HepG2 (cell line): ENCODE results near the gene SLC5A3. TPM values are rescaled to one million over a fixed set of nuclear protein-coding genes. Genes with fewer than 3 reads are reported as not detected.

ENCODE experiments used
- ATAC-seq: fragments of 200-7000 bp; cut with Tn5 transposase; 3 replicates; pipeline ENCODE4 v1.9.1; 2020; ENCODE audit warnings: mild to moderate bottlenecking, moderate library complexity
- BruUV-seq: library from RNA; stranded (reverse); fragments of 400-500 nt; replicated peaks from 2 replicates; lab custom pipeline; 2021; lab: Mats Ljungman, UMichigan
- CTCF ChIA-PET: fragments of 300-600 bp; formaldehyde crosslinking; extraction: SDS; loops from one replicate; lab custom pipeline; 2021; ENCODE audit warnings: low total read pairs, inconsistent platforms, low intra/inter-chr PET ratio; lab: Yijun Ruan, JAX
- POLR2A ChIA-PET: fragments of 350-600 bp; sonication (Branson Sonifier 250); formaldehyde crosslinking; loops from one replicate; lab custom pipeline; 2020; ENCODE audit warnings: antibody characterized with exemption, inconsistent platforms; lab: Yijun Ruan, JAX
- DNase-seq: peaks from one replicate; pipeline ENCODE4 v3.0.0-alpha.2; 2015; ENCODE audit warnings: low spot score
- FAIRE-seq: peaks from 3 replicates; lab custom pipeline; 2011; peaks lifted over from hg19 to GRCh38; lab: Jason Lieb, UNC
- H2AFZ ChIP-seq: one replicate; pipeline ENCODE4 v1.6.1; 2011; ENCODE audit warnings: low read length, inconsistent platforms
- H3K27ac ChIP-seq: fragments of 300-600 bp; 3 replicates; pipeline ENCODE4 v1.8.0; 2011; ENCODE audit warnings: mixed run types, mild to moderate bottlenecking, mixed read lengths, low read length, inconsistent platforms; ENCODE audit not compliant: insufficient read depth; ENCODE audit errors: extremely low read length
- H3K27me3 ChIP-seq, 2 experiments: fragments of 200-600 bp in 1 of 2; 2 replicates in 1 of 2; 3 replicates in 1 of 2; pipeline versions ENCODE4 v1.6.0 to v1.8.0; 2011; ENCODE audit warnings: low read length in 2 of 2, mild to moderate bottlenecking in 2 of 2, moderate library complexity in 2 of 2, inconsistent platforms in 1 of 2; ENCODE audit not compliant: insufficient read depth in 2 of 2, control insufficient read depth in 1 of 2
- H3K36me3 ChIP-seq, 2 experiments: fragments of 200-600 bp in 1 of 2; replicated peaks in 1 of 2; 2 replicates in 1 of 2; 3 replicates in 1 of 2; pipeline versions ENCODE4 v1.5.1 to v1.8.0; 2011; ENCODE audit warnings: low read length in 2 of 2, inconsistent platforms in 1 of 2; ENCODE audit not compliant: insufficient read depth in 2 of 2, control insufficient read depth in 1 of 2
- H3K4me1 ChIP-seq: 2 replicates; pipeline ENCODE4 v1.5.1; 2012; ENCODE audit warnings: low read length, inconsistent platforms; ENCODE audit not compliant: insufficient read depth
- H3K4me2 ChIP-seq: 2 replicates; pipeline ENCODE4 v1.6.0; 2011; ENCODE audit warnings: low read depth, low read length, inconsistent platforms
- H3K4me3 ChIP-seq, 3 experiments: fragments of 200-600 bp in 1 of 3; sonication (generic), shearing (Covaris generic) in 1 of 3; replicated peaks in 1 of 3; 2 replicates each; pipeline ENCODE4 v1.5.1; 2011 to 2016; ENCODE audit warnings: low read length in 3 of 3, inconsistent platforms in 2 of 3, low read depth in 2 of 3, mild to moderate bottlenecking in 2 of 3, control low read depth in 1 of 3, mixed read lengths in 1 of 3; ENCODE audit not compliant: insufficient read depth in 1 of 3
- H3K79me2 ChIP-seq: one replicate; pipeline ENCODE4 v1.6.1; 2011; ENCODE audit warnings: low read length, inconsistent platforms; ENCODE audit not compliant: insufficient read depth
- H3K9ac ChIP-seq: 2 replicates; pipeline ENCODE4 v1.6.0; 2011; ENCODE audit warnings: mild to moderate bottlenecking, low read depth, low read length, inconsistent platforms; ENCODE audit not compliant: insufficient read depth
- H3K9me3 ChIP-seq: 2 replicates; pipeline ENCODE4 v1.5.1; 2012; ENCODE audit warnings: mild to moderate bottlenecking, low read length
- H4K20me1 ChIP-seq: 2 replicates; pipeline ENCODE4 v1.6.0; 2011; ENCODE audit warnings: inconsistent platforms, mild to moderate bottlenecking, low read length, moderate library complexity; ENCODE audit not compliant: insufficient read depth
- ARNT2 ChIP-seq: sonication (generic); formaldehyde crosslinking; IDR thresholded peaks from 2 replicates; pipeline ENCODE4 v1.8.0; 2022; ENCODE audit warnings: mild to moderate bottlenecking, low read depth, missing genetic modification reagents, moderate library complexity
- CBFB ChIP-seq: sonication (generic); formaldehyde crosslinking; IDR thresholded peaks from 2 replicates; pipeline ENCODE4 v1.4.0; 2020; ENCODE audit warnings: missing genetic modification reagents
- FOXJ3 ChIP-seq: sonication (generic); formaldehyde crosslinking; IDR thresholded peaks from 2 replicates; pipeline ENCODE4 v1.4.0; 2020; ENCODE audit warnings: missing genetic modification reagents, mild to moderate bottlenecking, borderline replicate concordance
- GMEB2 ChIP-seq: IDR thresholded peaks from 2 replicates; pipeline ENCODE4 v1.6.1; 2016; ENCODE audit warnings: missing biosample characterization, missing genetic modification reagents, low read depth
- HMGXB4 ChIP-seq, 2 experiments: sonication (generic) in 1 of 2; formaldehyde crosslinking in 1 of 2; IDR thresholded peaks; 2 replicates each; pipeline versions ENCODE4 v1.4.0 to v1.6.1; 2018 to 2020; ENCODE audit warnings: missing genetic modification reagents in 2 of 2, borderline replicate concordance in 1 of 2, low read depth in 1 of 2, mild to moderate bottlenecking in 1 of 2, missing biosample characterization in 1 of 2
- NAIF1 ChIP-seq: sonication (generic); formaldehyde crosslinking; IDR thresholded peaks from 2 replicates; pipeline ENCODE4 v1.5.0; 2020; ENCODE audit warnings: mild to moderate bottlenecking, missing genetic modification reagents, borderline replicate concordance
- NFKBIZ ChIP-seq: IDR thresholded peaks from 2 replicates; pipeline ENCODE4 v1.6.1; 2018; ENCODE audit warnings: missing genetic modification reagents, missing compliant biosample characterization
- PHF8 ChIP-seq: sonication (generic); formaldehyde crosslinking; IDR thresholded peaks from 2 replicates; pipeline ENCODE4 v1.5.0; 2020; ENCODE audit warnings: missing genetic modification reagents
- POGK ChIP-seq: sonication (generic); formaldehyde crosslinking; conservative IDR thresholded peaks from 2 replicates; pipeline ENCODE4 v1.8.0; 2022; ENCODE audit warnings: mild to moderate bottlenecking, moderate library complexity, missing genetic modification reagents
- RXRB ChIP-seq: IDR thresholded peaks from 2 replicates; pipeline ENCODE4 v1.6.1; 2016; ENCODE audit warnings: borderline replicate concordance, missing genetic modification reagents, missing compliant biosample characterization
- THAP8 ChIP-seq: sonication (generic); formaldehyde crosslinking; IDR thresholded peaks from 2 replicates; pipeline ENCODE4 v1.5.1; 2020; ENCODE audit warnings: missing genetic modification reagents, mild to moderate bottlenecking, borderline replicate concordance
- ZBTB34 ChIP-seq: sonication (generic); formaldehyde crosslinking; IDR thresholded peaks from 2 replicates; pipeline ENCODE4 v1.8.0; 2022; ENCODE audit warnings: mild to moderate bottlenecking, missing genetic modification reagents
- ZFP36L2 ChIP-seq: sonication (generic); formaldehyde crosslinking; IDR thresholded peaks from 2 replicates; pipeline ENCODE4 v1.4.0; 2020; ENCODE audit warnings: missing genetic modification reagents
- ZFP37 ChIP-seq: sonication (generic); formaldehyde crosslinking; IDR thresholded peaks from 2 replicates; pipeline ENCODE4 v1.4.0; 2020; ENCODE audit warnings: missing genetic modification reagents, borderline replicate concordance
- ZNF136 ChIP-seq: sonication (generic); formaldehyde crosslinking; IDR thresholded peaks from 2 replicates; pipeline ENCODE4 v1.8.1; 2022; ENCODE audit warnings: low read depth, mild to moderate bottlenecking, moderate library complexity, missing genetic modification reagents
- ZNF709 ChIP-seq: sonication (generic); formaldehyde crosslinking; IDR thresholded peaks from 2 replicates; pipeline ENCODE4 v1.5.0; 2020; ENCODE audit warnings: mild to moderate bottlenecking, missing genetic modification reagents
- WGBS: methylation state at CpG from one replicate; pipeline ENCODE4 v1.1.6; 2017; ENCODE audit warnings: low lambda C conversion rate; 5-methylcytosine and 5-hydroxymethylcytosine counted together
- in situ Hi-C: cut with HindIII; loops from 2 replicates; pipeline ENCODE4 v1.10.0; 2017; ENCODE audit warnings: low pct_unique_long_range_greater_than_20kb; ENCODE audit not compliant: extremely low pct_ligation_motif_present
- intact Hi-C: fragments of 100-400 bp; cut with micrococcal nuclease; formaldehyde crosslinking; loops from one replicate; pipeline ENCODE4 v1.10.0; 2022; ENCODE audit not compliant: unreplicated experiment
- polyA plus RNA-seq, 8 experiments: library from polyadenylated mRNA; depleted of rRNA in 3 of 8; stranded (reverse) in 7 of 8; unstranded in 1 of 8; fragments of >200 nt; fragmentation: Illumina TruSeq in 4 of 8; extraction: Trizol in 4 of 8; gene quantifications; 2 replicates each; pipeline versions ENCODE4 v1.2.1 to v1.2.3, GENCODE V29; 2011 to 2016; ENCODE audit warnings: low read depth in 4 of 8, missing spikeins in 1 of 8, mixed read lengths in 1 of 8; ENCODE audit not compliant: insufficient read depth in 1 of 8
- total RNA-seq, 5 experiments: library from RNA; depleted of rRNA; stranded (reverse); fragments of >200 nt; fragmentation: Illumina TruSeq; extraction: Trizol; gene quantifications; 2 replicates each; pipeline ENCODE4 v1.2.3, GENCODE V29; 2016; ENCODE audit warnings: low read depth in 1 of 5

Gene SLC5A3
- total and polyA plus RNA-seq, 2 of the 13 experiments (the other 11 are each of a cell fraction or from before 2014, with no cell fraction given) = 5.6 to 11.2 TPM

- no peak for TF ChIP-seq FOXJ3 (CRISPR knock-in tag)
- no peak for TF ChIP-seq RXRB (CRISPR knock-in tag)
- no peak for TF ChIP-seq ARNT2 (CRISPR knock-in tag)
- TF ChIP-seq ZBTB34 (CRISPR knock-in tag) = no peak
- TF ChIP-seq ZNF709 = no peak
- no peak for TF ChIP-seq NAIF1
- TF ChIP-seq ZFP36L2 (CRISPR knock-in tag) = no peak
- TF ChIP-seq POGK (CRISPR knock-in tag) = no peak
- TF ChIP-seq NFKBIZ (CRISPR knock-in tag) = no peak
- TF ChIP-seq, all 625 proteins: peak for 0
These were observed 11.8 kb downstream of the SLC5A3 start (continued) for GRCh38 chr21:34085129-34085528.

GRCh38 chr21:34086887-34087306 is 13.5 kb downstream of the SLC5A3 start:
- CTCF ChIA-PET = no interaction called here
- H4K20me1 ChIP-seq = no peaks in the 10 kb centered on the region
- TF ChIP-seq CBFB (no peak), FOXJ3 (CRISPR knock-in tag) (no peak), GMEB2 (CRISPR knock-in tag) (no peak), PHF8 (no peak), ZFP37 (CRISPR knock-in tag) (no peak), THAP8 (CRISPR knock-in tag) (no peak), ZNF136 (CRISPR knock-in tag) (no peak), HMGXB4 (CRISPR knock-in tag; IDR thresholded peaks at IDR 0.05; ENCODE audit: borderline replicate concordance in 1 of 2, low read depth in 1 of 2) (no peak)

More at GRCh38 chr21:34086887-34087306, 13.5 kb downstream of the SLC5A3 start:
- H3K27ac ChIP-seq = no peak overlapping the region
- no peak overlapping the region for H3K9ac ChIP-seq
- intact Hi-C loops (no loop called here), in situ Hi-C loops (no loop called here)
- DNase-seq (no peak), FAIRE-seq (no peak), ATAC-seq (peak; percentile 36; the same call in 1 of the 3 replicates)
- H3K4me2 ChIP-seq = no peak overlapping the region
- BruUV-seq = no TSS peak
- POLR2A ChIA-PET = no interaction called here
- H3K27me3 ChIP-seq = no peaks in the 10 kb centered on the region
- no peak overlapping the region for H3K4me3 ChIP-seq
- no peaks in the 10 kb centered on the region; a peak in 1 of 5 replicates for H3K36me3 ChIP-seq
- no peak overlapping the region for H2AFZ ChIP-seq
- H3K9me3 ChIP-seq = no peaks in the 10 kb centered on the region
- WGBS = 96% methylated on average over 5 of the region's 5 CpGs
- H3K4me1 ChIP-seq = peaks cover 16% of the 10 kb centered on the region
- H3K79me2 ChIP-seq = peaks cover 52% of the 10 kb centered on the region
